ENCODE measurements around the gene RSPH6A. TPM values are rescaled to one million over a fixed set of nuclear protein-coding genes. Genes with fewer than 3 reads are reported as not detected.

Gene RSPH6A
- total RNA-seq, 4 donors from 2014 or later: 0.24 TPM; not detected in 3

GRCh38 chr19:45746866-45747265 is 68.2 kb downstream of the RSPH6A start:
- no peak for DNase-seq (ENCODE audit: low spot score)
- no peak for TF ChIP-seq CTCF (IDR thresholded peaks at IDR 0.05)
- no peak for ATAC-seq (ENCODE audit: low FRiP score)

Other genes with a start within 250 kb of the RSPH6A start
- gene OPA3, start 230.5 kb downstream of the RSPH6A start, total RNA-seq: 10 to 100 TPM in 2 of 4 donors, 1 to 10 TPM in 2; 6.3 to 15.5 (median 11.1) TPM
- 10 to 100 TPM in 3 of 4 donors, 1 to 10 TPM in 1; 6.0 to 29.4 (median 12.0) TPM for gene GPR4, start 213.1 kb downstream of the RSPH6A start, total RNA-seq
- gene EML2, start 175.9 kb downstream of the RSPH6A start, total RNA-seq: 10 to 100 TPM; 18.0 to 22.4 (median 19.9) TPM
- 1 to 10 TPM; 1.1 to 8.7 (median 2.5) TPM for gene GIPR, start 147.1 kb downstream of the RSPH6A start, total RNA-seq
- 100 to 1,000 TPM; 104 to 194 (median 148) TPM for gene SNRPD2, start 123.4 kb downstream of the RSPH6A start, total RNA-seq
- 1 to 10 TPM; 2.7 to 5.8 (median 5.2) TPM for gene QPCTL, start 122.6 kb downstream of the RSPH6A start, total RNA-seq
- 1 to 10 TPM; 5.8 to 7.6 (median 6.7) TPM for gene FBXO46, start 84.4 kb downstream of the RSPH6A start, total RNA-seq
- gene MEIOSIN, start 81.9 kb downstream of the RSPH6A start, total RNA-seq: not detected
- 10 to 100 TPM in 1 of 4 donors, 1 to 10 TPM in 3; 4.3 to 13.4 (median 7.8) TPM for gene SIX5, start 46.1 kb downstream of the RSPH6A start, total RNA-seq
- 10 to 100 TPM in 3 of 4 donors, 1 to 10 TPM in 1; 9.4 to 30.1 (median 23.2) TPM for gene DMPK, start 32.8 kb downstream of the RSPH6A start, total RNA-seq
- 10 to 100 TPM; 26.2 to 42.5 (median 35.9) TPM for gene DMWD, start 22.5 kb downstream of the RSPH6A start, total RNA-seq
- 10 to 100 TPM; 17.3 to 35.2 (median 27.1) TPM for gene SYMPK, start 47.8 kb upstream of the RSPH6A start, total RNA-seq
- under 1 TPM in 2 of 4 donors, not detected in 2; 0.38 to 0.79 TPM for gene FOXA3, start 49.0 kb upstream of the RSPH6A start, total RNA-seq
- gene IRF2BP1, start 70.8 kb upstream of the RSPH6A start, total RNA-seq: 10 to 100 TPM; 10.6 to 14.2 (median 11.2) TPM
- 1 to 10 TPM; 1.3 to 6.8 (median 2.6) TPM for gene MYPOP, start 87.3 kb upstream of the RSPH6A start, total RNA-seq
- gene NANOS2, start 99.5 kb upstream of the RSPH6A start, total RNA-seq: not detected
- 10 to 100 TPM in 1 of 4 donors, 1 to 10 TPM in 2, under 1 TPM in 1; 0.74 to 10.9 (median 3.8) TPM for gene NOVA2, start 158.6 kb upstream of the RSPH6A start, total RNA-seq
- 10 to 100 TPM in 1 of 4 donors, 1 to 10 TPM in 3; 3.6 to 10.4 (median 6.1) TPM for gene CCDC61, start 180.2 kb upstream of the RSPH6A start, total RNA-seq
- not detected for gene PGLYRP1, start 207.7 kb upstream of the RSPH6A start, total RNA-seq
- gene IGFL4, start 225.7 kb upstream of the RSPH6A start, total RNA-seq: not detected